IPS-NIHi7 (cell line): ENCODE measurements around the gene SMARCA2.
"Not testable (repeated sequence)": the region's sequence is repeated elsewhere in the genome, so short reads cannot be mapped to it uniquely, and the experiment has no call there.

ENCODE experiments used
- DNase-seq: peaks from one replicate; pipeline ENCODE4 v3.0.0; 2012; ENCODE audit warnings: mixed read lengths; ENCODE audit errors: extremely low spot score

SMARCA2 gene

DNA sequence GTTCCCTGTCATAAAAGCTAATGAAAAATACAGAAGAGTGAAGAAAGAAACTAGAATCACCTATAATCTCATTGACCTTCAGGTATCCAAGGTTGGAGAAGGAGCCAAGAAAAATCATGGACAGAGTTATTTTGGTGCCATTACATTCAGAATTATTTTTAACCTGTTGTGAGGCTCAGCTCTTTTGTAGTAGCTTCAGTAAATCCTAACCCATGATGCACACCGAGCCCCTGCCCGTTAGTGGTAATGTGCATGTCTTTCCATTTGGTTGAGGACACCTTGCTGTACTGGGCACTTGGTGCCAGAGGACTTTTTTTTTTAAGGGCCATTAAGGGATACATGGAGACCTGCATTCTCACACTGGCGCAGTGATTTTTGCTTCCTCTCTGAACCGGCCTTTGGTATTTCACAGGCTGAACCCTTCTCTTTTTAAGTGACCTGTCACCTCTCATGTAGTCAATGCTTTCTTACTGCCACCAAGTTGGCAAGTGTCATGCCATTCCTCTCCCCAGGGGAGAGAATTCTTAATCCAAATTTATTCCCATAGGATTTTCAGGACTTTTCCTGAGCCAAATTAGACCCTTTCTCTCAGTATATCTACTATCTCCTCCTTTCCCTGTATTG is 125.6 kb downstream of the SMARCA2 start:
- DNase-seq: no peak

DNA sequence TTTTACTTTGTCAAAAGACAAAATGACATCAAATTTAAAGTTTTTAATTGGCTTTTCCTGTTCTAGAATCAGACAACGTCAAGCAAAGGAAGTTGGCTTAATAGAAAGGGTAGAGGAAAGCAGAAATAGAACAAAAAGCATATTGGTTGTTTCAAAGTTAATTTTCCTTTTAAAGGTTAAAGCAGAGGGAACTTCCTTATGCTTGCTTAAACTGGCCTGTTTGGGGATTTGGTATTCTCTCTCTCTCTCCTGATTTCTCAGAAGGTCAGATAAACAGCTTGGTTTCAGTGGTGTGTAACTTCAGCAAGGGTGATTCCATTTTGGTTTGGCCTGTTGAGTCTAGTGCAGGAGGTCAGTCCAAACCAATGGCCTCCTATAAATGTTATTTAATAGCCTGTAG is 127.1 kb downstream of the SMARCA2 start:
- no peak for DNase-seq

DNA sequence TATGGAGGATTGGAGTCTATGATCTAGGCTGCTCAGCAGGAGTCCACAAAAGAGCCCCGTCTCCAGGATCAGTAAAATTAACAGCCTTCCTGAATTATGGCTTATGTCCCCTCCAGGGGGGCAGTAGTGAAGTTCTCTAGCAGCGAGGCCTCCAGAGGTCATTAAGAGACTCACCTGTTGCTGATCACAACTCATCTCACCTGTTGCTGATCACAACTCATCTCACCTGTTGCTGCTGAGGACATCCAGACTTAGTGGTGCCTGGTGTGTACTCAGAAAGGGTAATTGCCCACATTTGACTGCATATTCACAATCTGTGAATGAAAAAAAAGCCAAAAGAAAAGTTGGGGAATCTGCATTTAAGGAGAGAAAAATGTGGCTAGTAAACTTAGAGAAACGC is 129.5 kb downstream of the SMARCA2 start:
- DNase-seq: no peak

DNA sequence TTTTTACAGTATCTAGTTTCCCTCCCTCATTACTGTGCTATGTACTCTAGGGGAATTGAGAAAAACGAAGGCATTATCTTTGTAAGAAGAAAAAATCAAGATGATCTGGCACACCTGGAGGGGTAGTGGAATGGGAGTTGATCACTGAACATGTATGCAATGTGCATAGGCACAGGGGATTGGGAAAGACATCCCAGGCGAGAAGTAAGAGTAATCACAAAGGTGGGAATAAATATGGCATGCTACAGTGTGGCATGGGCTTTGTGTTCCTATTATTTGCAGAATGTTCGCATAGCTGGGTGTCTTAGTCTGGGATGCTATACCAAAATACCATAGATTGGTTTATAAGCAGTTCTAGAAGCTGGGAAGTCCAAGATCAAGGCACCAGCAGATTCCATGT is 130.6 kb downstream of the SMARCA2 start:
- no peak for DNase-seq

DNA sequence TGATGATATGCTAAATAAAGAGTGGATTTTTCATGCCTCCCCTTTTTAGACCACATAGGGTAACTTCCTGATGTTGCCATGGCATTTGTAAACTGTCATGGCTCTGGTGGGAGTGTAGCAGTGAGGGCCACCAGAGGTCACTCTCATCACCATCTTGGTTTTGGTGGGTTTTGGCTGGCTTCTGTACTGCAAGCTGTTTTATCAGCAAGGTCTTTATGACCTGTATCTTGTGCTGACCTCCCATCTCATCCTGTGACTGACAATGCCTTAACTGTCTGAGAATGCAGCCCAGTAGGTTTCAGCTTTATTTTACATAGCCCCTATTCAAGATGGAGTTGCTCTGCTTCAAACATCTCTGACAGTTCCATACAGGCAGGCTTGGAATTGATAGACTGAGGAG is 131.6 kb downstream of the SMARCA2 start:
- DNase-seq: not testable (repeated sequence)

DNA sequence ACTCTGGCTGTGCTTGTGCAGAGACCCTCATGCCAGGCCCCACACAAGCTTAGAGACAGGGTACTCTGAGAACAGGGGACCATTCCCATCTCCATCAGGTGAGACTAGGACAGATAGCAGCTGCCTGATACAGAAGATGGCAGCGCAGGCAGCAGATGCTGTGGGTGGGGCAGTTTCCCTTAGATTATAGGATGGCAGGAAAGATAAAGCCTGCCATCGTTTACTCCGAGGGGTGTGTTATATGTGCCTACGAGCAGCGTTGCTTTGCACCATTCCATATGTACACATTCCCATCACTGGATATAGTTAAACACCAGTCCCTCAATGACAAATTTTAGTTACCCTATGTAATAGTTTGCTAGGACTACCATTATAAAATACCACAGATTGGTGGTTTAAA is 135.2 kb downstream of the SMARCA2 start:
- no peak for DNase-seq

DNA sequence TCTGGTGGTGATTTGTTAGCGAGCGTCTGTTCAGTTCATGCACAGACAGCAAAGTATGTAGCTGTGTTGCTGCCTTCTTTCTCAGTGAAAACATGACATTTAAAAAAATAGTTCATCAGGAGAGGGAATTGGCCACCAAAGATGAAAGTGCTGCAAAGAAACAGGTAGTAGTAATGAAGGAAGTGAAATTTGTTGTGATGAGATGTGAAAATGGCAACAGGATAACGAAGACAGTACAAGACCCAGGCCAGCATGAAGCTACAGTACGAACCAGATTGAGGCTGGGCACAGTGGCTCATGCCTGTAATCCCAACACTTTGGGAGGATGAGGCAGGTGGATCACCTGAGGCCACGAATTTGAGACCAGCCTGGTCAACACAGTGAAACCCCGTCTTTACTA is 136.0 kb downstream of the SMARCA2 start:
- no peak for DNase-seq

DNA sequence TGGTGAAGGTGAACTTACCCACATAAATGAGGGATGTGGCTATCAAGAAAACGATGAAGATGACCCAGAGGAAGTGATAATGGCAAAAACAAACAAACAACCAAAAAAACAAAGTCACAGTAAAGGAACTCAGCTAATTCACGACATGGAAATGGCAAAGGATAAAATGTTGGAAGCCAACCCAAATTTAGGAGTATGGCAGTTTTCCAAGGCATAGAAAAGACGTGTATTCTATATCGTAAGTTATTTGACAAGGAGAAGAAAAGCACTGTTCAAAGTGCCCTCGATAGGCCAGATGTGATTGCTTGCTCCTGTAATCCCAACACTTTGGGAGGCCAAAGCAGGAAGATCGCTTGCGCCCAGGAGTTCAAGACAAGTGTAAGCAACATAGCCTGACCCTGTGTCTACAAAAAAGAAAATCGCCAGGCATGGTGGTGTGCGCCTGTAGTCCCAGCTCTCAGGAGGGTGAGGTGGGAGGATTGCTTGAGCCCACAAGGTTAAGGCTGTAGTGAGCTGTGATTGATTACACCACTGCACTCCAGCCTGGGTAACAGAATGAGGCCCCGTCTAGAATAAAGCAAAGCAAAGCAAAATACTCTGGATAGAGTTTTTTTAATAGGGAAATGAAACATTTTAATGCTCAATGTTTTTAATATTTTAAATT is 138.0 kb downstream of the SMARCA2 start:
- DNase-seq: no peak

DNA sequence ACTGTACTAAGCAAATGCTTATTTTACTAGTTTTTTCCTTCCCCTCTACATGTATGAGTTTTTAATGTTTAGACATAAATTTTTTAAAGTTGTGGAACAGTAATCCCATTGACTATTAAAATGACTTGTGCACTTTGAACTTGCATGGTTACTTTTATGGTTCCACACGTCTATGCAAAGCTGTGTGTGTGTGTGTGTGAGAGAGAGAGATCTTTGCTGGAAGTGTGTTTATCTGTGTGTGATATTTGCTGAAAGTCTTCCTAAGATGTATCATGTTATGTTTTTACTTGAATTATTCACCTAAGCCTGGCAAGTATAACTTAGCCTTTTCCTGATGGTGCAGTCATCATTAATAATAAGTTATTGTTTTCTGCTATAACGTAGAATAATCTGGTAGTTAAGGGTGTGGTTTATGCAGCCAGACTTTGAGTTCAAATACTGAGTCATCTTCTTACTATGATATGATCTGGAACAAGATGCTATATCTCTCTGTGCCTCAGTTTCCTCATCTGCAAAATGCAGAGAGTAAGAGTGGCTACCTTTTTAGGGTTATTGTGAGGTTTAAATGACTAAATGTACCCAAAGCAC is 138.6 kb downstream of the SMARCA2 start:
- no peak for DNase-seq

DNA sequence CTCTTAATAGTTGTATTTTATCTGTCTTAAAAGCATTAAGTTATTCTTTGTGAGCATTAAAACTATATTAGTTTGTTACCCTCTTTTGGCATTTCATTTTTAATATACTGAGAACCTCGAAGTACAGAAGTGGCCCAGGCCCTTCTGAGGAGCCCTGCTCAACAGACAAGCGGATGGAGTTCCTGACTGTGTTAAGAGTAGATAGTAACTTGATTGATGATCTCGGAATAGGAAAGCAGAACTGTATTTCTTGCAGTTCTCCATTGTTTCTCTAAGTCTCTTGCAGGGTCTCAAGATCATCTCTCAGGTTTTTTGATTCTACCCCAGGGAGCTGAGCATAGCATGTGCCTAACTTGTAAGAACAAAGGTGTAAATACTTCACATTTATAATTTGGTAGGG is 139.6 kb downstream of the SMARCA2 start:
- no peak for DNase-seq

DNA sequence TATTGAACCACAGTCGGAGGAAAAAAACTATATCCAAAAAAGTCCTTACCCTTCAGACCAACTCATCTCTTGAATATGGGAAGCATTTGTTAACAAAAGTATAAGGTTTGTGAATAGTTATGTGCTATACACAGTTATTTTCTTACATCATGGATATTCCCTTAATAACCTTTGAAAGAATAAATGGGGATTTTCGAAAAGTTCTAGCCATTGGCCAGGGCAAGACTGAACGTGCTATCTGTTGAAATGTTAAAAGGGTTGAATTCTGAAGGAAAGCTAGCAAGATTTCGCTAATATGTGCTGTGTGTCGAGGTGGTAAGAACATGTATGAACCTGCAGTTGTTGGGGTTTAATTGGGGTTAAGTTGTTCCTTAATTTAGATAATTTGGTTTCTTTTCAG is 140.8 kb downstream of the SMARCA2 start:
- DNase-seq: no peak

DNA sequence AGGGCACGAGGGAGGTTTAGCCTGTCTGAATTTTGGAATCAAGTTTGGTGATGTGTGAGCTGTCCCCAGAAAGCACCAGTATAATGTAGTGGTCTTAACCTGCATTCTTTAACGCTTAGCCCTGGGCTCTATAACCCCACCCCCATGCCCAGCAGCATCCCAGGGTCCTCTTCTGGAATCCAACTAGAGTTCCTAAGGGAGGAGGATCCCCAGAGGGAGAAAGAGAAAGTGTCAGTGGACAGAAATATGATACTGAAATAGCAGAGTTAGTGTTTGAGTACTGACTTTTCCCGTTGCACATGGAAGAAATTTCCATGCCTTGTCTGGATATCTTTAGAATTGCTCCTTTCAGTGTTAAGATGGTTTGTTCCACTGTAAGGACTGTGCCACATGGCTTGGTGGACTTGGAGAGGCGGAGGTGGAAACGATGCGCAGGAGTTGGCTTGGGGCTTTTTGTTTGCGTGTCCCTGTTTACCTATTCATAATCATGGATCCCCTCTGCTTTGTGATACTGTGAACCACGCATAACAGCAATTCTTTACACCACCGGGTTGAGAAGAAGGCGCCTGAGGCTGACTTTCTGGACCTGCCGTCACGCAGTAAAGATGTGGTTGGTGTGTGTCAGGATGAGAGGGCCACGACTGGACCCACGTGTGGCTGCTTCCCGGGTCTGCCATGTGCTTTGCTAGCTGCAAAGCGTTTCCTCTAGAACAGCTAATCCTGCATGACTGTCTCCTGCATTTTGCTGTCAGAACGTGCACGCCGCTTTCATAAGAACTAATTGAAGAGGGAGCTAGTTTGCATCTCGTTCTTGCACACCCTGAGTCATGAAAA is 142.3 kb downstream of the SMARCA2 start:
- peak; percentile 25 for DNase-seq

DNA sequence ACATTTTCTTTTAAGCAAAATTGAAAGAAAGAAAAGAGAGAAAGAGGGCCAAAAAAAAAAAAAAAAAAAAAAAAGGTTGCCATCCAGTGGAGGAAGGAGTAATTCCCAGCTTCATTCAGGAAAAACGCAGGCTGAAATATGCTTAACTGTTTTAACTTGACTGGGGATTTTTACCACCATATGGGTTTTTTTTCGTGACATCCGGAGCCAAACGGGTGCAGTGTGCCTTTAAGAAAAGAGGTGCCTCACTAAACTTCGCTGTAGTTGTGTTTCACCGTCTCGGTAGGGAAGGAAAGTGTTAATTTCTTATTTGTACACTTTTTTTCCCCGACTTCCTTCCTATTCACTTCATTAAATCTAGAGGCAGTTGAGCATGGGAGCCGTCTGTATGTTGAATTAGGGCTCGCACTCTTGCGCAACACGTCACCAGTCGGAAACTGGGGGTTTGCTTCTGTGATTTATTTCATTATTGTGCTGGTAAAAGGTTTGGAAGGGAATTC is 143.0 kb downstream of the SMARCA2 start:
- DNase-seq: peak; percentile 29

DNA sequence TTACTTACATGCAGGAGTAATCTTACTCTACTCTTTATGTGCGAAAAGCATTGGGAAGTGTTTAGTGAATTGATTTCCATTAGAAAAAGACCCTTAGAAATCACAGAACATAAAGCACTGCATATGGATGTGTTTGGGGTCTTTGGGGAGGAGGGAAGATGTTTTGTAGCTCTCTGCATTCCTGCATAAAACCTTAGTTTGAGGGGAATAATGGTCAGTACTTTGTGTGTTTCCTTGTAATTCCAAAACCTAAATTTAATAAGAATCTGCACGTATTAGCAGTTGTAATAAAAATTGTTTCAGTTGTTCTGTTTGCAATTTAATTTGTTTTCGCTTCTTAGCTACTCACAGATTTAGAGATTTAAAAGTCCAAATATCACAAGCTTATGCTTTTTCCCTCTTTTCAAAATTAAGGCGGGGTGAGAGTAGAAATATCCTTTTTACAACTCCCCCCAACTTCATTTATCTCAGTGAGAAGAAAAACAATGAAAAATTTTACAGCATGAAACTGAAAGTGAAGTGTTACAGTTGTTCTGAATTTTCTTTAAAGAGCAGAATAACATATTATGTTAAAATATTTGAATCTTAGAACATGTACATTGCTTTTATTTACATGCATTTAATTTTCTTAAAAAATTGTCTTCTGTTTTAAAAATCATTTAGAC is 143.8 kb downstream of the SMARCA2 start:
- DNase-seq: no peak

DNA sequence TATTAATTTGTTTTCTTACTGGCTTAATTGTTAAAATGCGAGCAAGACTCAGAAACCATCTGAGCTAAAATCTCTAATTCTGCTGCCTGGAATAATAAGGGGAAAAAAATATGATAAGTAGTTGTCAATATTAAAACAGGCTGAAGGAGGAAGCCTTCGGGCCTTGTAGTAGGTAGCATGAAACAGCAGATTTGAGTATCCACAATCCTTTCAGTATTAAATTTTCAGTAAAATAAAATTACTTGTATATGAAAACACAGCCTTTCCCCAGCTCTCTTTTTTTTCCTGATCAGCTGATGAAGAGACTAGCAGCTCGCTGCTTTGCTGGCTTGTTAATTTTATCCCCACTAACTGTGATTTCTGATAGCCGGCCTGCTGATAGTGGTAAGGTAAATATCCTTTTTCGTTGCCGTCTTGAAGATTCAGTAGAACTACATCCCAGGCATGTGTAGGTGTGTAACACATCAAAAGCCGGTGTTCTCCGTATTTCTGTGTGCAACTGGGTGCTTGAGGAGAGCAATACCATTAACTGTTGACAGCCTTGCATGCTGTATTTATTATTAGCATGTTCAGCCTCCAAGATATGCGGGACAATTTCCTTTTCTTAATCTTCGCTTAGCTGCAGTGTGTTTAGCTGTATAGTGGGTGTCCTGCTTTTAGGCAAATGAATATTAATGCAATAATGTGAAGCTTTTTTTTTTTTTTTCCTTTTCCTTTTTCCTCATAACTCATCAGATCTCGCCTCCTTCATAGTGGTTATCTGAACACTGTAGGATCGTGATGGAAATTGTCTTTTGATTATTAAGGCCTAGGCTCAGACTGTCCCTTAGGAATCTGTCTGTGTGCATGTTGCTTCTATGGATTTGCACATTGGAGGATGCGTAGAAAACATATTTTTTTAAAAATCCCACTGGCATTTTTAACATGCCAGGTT is 144.6 kb downstream of the SMARCA2 start:
- no peak for DNase-seq

DNA sequence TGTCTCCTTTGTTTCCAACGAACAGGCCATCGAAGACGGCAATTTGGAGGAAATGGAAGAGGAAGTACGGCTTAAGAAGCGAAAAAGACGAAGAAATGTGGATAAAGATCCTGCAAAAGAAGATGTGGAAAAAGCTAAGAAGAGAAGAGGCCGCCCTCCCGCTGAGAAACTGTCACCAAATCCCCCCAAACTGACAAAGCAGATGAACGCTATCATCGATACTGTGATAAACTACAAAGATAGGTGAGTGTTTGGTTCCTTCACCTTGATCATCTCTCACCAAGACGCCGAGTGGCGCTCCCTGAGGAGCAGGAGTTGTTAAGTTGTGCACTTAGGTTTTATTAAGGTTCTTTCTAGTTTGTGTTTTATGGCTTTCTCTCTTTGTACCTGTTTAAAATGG is 146.5 kb downstream of the SMARCA2 start:
- no peak for DNase-seq

DNA sequence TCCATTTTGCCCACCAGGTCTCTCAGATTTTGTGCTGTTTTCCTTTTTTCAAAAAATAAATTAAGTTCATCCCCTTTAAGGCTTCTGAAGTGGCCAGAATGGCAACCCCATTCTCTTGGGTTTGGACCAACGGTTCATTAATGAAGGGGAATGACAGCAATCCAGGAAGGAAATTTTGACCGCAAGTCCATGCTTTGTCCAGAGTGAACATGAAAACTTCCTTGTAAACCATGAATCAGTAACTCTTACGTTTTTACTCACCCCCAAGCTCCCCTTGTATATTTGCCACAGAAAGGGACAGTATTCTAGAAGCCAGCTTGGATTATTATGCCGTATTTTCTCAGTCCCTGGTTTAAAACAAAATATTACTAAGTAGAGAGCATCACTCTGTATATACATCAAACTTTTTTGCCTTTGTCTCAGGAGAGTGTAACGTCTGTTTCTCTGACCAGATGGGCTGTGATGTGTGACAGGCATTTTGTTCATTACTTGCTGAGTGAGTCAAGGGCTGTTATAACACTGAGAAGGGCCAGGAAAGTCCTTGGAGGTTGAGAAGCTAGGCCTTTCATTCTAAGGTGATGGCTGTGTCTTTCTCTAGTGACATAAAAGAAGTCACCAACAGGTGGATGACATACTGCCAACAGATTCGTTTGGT is 148.2 kb downstream of the SMARCA2 start:
- no peak for DNase-seq

DNA sequence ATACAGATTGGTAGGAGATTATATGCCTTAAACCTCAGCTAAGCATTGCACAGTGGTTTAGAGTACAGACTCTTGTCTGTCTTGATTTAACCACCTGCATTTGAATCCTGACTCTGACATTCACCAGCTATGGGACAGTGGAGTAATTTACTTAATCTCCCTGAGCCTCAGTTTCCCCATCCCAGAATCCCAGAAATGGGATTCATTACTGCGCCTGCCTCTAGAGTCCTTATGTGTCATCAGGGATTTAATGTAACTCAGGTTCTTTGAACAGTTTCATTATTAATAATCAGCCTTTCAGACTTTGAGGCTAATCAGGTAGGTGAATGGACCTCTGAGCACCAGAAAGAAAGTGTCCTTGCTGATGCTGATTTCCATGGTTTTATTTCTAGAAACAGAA is 149.1 kb downstream of the SMARCA2 start:
- no peak for DNase-seq

DNA sequence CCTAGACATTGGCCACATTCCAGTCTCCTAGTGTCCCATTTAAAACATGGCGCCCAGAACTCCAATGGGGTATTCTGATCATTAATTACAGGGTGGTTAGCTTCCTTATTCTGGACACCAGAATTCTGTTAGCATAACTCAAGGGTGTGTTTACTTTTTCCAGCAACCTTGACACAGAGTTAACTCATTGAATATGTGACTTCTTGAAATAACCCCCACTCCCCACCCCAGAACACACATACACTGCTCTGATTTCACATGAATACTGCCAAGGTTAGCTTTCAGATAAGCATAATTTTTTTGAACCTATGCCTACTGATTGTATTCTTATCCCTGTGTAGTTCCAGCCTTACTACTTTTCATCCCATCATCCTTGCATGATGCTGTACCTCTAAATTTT is 151.1 kb downstream of the SMARCA2 start:
- DNase-seq: no peak

DNA sequence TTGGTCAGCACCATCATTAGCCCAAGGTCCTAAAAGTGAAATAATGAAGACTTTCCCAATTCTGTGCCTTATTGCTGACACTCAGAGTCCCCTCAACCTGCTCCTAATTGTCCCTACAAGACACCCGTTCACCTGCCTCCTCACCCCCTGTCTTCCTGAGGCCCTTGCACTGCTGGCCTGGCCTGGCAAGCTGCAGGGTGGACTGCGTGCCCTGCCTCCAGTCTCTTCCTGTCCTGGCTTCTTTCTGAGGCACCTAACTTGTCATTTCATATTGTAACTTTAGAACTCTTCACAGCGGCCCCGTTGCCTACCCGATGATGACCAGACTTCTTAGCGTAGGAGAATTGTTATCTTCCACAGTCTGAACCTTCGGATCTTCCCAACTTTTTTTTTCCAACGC is 153.9 kb downstream of the SMARCA2 start:
- DNase-seq: no peak
